Measurements from ENCODE around the gene GPR37L1.

GRCh38 chr1:202179828-202180750 is 57.4 kb downstream of the GPR37L1 start:
- no peak for TF ChIP-seq CTCF (conservative IDR thresholded peaks at IDR 0.05; ENCODE audit: low read length)
- TF ChIP-seq EZH2phosphoT487 (IDR thresholded peaks at IDR 0.05; ENCODE audit: borderline replicate concordance), result no peak
